Activated CD8-positive, alpha-beta memory T cell treated with anti-CD3 and anti-CD28 coated beads, Interleukin-2, amount 50 U/mL, for 24 hours (primary cell): ENCODE data around the gene SPRR2B.
"Not testable (repeated sequence)": the region's sequence is repeated elsewhere in the genome, so short reads cannot be mapped to it uniquely, and the experiment has no call there.

ENCODE experiments used
- DNase-seq: peaks from one replicate; pipeline ENCODE4 v3.0.0-alpha.2; 2020; ENCODE audit errors: extremely low read depth

Gene SPRR2B

GRCh38 chr1:153071511-153071910, at the start of gene SPRR2B:
Gene SPRR2B (minus strand): TSS chr1:153071611. CDS start chr1:153070839, 772 bp downstream.
- DNase-seq = no peak

- no peak for DNase-seq
Observed at GRCh38 chr1:153120945-153121344, 49.5 kb upstream of the SPRR2B start.

GRCh38 chr1:153119491-153119971, 48.1 kb upstream of the SPRR2B start:
- no peak for DNase-seq

- DNase-seq = not testable (repeated sequence)
Observed at GRCh38 chr1:153115264-153115663, 43.9 kb upstream of the SPRR2B start.

GRCh38 chr1:153113416-153113815, 42.0 kb upstream of the SPRR2B start, which contains the start of gene SPRR2F:
Gene SPRR2F (minus strand): TSS chr1:153113516. CDS start chr1:153112733, 783 bp downstream.
- DNase-seq = no peak

DNA sequence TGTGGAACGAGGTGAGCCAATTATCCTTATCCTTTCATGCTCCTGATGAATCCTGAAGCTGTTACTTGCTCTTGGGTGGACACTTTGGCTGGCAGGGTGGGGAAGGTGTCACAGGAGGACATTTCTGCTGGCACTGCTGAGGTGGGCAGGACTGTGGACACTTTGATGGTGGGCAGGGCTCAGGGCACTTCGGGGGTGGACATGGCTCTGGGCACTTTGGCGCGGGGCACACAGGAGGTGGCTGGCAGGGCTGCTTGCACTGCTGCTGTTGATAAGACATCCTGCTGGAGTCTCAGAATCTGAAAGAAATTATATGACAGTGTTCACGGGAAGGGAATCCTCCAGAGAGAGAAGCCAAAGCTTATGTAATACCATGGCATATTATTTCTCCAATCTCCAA, 41.0 kb upstream of the SPRR2B start:
- DNase-seq = not testable (repeated sequence)

DNA sequence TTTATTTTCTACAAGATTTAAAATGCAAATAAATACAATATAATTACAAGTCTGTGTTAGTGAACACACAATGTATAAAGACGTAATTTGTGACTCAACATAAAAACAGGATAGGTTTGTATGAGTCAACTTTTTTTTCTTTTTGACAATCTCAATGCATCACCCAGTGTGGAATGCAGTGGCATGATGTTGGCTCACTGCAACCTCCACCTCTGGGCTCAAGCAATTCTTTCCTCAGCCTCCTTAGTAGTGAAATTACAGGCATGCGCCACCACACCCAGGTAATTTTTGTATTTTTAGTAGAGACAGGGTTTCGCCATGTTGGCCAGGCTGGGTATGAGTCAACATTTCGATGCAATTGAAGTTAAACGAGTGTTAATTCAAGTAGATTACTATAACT, 28.8 kb upstream of the SPRR2B start:
- no peak for DNase-seq

DNA sequence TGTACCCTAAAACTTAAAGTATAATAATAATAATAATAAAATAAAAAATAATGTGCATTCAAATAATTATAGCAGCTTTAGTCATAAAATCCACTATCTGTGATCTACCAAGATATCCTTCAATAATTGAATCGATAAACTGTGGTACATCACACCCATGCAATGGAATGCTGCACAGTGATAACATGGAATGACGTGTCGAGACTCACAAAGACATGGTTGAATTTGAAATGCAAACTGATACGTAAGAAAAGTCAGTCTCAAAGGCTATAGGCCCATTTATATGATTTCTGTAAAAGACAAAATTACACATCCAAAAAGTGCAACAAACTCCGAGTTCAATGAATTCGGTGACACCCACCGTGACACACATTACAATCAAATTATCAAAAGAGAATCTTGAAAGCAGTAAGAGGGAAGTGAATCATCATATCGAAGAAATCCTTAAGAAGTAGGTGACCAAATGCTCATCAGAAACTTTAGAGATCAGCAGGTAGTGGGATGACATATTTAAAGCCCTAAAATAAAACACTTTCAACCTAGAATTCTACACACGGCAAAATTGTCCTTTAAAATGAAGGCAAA, 28.1 kb upstream of the SPRR2B start:
- DNase-seq = no peak

- no peak for DNase-seq
Observed at GRCh38 chr1:153095764-153096163, 24.4 kb upstream of the SPRR2B start.

DNA sequence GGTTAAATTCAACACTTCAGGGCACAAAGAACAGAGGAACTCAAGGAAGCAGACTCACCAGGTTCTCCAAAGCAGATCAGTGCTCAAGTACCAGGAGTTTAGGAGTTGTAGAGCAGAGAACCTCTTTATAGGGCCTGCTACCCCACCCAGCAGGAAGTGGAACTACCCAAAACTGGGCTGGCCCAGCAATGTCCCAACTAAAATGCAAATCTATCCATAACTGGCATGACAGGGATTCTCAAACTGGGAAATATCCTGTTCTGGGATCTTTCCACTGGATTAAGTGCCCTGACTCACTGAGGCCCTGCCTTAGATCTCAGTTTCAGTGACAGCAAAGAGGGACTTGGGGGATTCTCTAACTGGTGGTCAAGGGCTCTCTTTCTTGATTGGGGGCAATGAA, 23.0 kb upstream of the SPRR2B start, which contains the start of gene SPRR2E:
TSS of gene SPRR2E (minus strand) at position 101 of the 400 bp plus-strand sequence. CDS start 775 bp downstream, outside the sequence.
- no peak for DNase-seq

GRCh38 chr1:153087652-153088051, 16.2 kb upstream of the SPRR2B start:
- no peak for DNase-seq

GRCh38 chr1:153081736-153082135, 10.3 kb upstream of the SPRR2B start:
- DNase-seq = no peak

- no peak for DNase-seq
Observed at GRCh38 chr1:153072806-153073726, 1.7 kb upstream of the SPRR2B start.

DNA sequence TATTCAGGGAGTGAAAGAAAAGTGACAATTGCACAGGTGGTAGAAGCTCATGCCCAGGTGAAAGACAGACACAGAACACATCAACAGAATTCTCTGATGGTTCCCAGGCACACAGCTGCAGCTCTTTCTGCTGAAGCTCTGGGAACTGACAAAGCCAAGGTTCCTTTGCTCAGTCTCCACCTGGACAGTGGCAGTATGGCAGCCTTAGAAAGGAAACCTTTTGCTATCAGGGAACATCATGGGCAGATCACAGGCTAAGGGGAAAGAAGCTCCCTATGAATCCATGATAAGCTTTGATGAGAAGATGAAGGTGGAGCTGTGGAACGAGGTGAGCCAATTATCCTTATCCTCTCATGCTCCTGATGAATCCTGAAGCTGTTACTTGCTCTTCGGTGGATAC, 1.2 kb downstream of the SPRR2B start:
- DNase-seq = no peak

DNA sequence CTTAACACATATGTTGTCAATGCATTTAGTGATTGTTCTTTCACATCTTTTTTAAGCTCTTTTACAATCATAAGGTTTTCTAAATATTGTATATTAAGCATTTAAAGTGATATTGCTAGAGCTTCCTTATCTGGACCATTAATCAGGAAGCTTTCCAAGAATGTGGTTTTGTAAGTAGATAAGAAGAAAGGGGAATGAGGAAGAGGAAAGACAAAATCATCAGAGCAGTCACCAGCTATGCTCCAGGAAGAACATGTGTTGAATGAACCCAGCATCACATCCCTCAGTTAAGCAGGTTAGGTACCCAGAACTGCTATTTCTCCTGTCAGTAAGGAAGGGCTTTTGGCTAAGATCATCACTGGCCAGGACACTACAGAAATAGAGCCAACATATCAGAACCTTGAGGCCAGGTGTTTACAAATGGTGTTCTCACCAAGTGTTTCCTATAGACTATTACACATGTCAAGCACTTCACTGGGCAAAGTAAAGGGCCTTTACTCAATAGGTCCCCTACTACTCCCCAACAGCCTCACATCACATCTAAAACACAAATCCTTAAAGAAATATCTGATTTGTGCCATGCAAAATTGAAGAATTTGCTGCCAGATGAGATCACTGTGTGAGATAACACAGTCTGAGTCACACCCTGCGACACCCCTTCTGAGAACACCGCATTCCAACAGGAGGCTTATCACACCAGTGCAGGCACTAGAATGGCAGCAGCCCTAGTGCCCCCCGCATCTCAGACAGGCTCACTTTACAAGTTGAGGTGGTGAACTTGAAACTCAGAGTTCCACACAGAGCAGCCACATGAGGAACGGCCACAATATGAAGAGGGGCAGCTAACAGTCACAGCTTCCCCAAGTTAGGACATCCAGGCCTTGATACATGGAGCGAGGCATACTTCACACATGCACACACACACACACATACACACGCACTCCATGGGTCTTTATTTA, 12.3 kb downstream of the SPRR2B start:
- DNase-seq = no peak

DNA sequence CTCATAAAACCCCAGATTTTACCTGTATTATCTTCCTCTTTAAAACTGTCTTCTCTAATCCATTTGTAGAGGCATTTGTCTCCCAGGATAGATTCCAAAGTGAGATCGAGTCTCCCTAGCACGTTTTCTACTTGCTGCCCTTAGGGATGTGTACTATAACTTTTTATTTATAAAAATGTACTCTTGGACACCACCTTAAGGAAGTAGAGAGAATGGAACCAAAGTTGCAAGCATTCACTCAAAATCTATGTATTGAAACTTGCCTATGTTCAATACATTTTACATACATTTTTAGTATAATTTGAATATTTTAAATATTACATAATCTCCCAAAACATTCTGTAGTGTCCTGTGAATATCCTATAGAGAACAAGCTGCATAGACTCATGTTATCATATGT, 13.3 kb downstream of the SPRR2B start:
- DNase-seq = no peak

- DNase-seq = no peak
Observed at GRCh38 chr1:153057375-153057774, 14.0 kb downstream of the SPRR2B start, which contains the start of gene SPRR2A. Gene SPRR2A (minus strand): TSS chr1:153057512. CDS start chr1:153056735, 777 bp downstream.

GRCh38 chr1:153056111-153056510, 15.3 kb downstream of the SPRR2B start:
- not testable (repeated sequence) for DNase-seq

GRCh38 chr1:153049211-153049610, 22.2 kb downstream of the SPRR2B start:
- DNase-seq = no peak

- no peak for DNase-seq
Observed at GRCh38 chr1:153040950-153041631, 30.3 kb downstream of the SPRR2B start, which contains the start of gene SPRR2D. Gene SPRR2D (minus strand): TSS chr1:153041120. CDS start chr1:153040346, 774 bp downstream.

- no peak for DNase-seq
Observed at GRCh38 chr1:153035211-153035610, 36.2 kb downstream of the SPRR2B start.
